C4-2B (cell line): ENCODE data around the gene OR8B8.

Source experiments
- CTCF ChIP-seq: fragments of 450-650 bp; conservative IDR thresholded peaks from 2 replicates; pipeline ENCODE4 v1.5.1; 2017; ENCODE audit warnings: mild to moderate bottlenecking
- ZFX ChIP-seq: fragments of 450-650 bp; IDR thresholded peaks from 2 replicates; pipeline ENCODE4 v1.6.1; 2017

- no peak for TF ChIP-seq CTCF
- no peak for TF ChIP-seq ZFX
Observed at GRCh38 chr11:124394408-124394807, 51.1 kb downstream of the OR8B8 start.
